ENCODE measurements around the gene MAT1A. TPM values are rescaled to one million over a fixed set of nuclear protein-coding genes. Genes with fewer than 3 reads are reported as not detected.
"Not testable (repeated sequence)": the region's sequence is repeated elsewhere in the genome, so short reads cannot be mapped to it uniquely, and the experiment has no call there.

Gene MAT1A
- total and polyA plus RNA-seq, 2 experiments from 2014 or later = 38.3 to 62.1 TPM

DNA sequence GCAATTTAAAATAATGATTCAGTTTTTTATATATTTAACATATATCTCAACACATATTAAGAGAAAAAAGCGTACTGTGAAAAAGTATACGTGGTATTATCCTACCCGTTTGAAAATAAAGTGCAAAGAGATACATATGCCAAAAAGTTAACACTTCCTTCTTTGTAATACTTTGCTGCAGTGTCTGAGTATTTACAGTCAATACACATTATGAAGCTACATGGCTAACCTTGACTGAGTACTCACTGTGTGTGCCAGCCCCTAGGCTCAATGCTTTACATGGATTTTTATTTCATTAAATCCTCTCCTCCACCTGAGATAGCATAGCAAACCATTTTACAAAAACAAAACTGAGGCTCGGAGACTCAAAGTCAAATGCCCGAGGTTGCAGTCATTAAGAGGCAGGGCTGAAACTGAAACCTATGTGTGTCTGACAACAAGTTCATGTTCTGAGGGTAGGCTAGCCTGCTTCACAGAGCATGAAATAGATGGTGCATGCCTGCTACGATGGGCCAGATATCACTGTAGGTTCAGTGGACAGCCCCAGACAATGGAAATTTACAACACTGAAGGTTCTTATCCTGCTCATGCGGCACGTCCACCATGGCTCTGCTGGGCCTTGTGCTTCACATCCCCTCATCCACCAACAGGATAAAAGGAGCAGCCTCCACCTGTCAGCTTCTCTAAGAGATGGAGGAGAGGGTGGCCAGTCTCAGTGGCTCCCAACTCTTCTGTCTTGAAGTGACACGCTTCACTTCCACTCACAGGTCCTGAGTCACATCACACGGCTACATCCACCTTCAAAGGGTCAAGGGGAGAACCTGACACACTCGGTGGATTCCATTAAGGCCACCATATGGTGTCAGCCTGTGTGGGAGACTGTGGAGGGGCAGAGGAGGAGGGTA lies 54.9 kb downstream of the MAT1A start:
- H3K36me3 ChIP-seq (replicated peaks; ENCODE audit: insufficient read depth, low read depth); H3K27me3 ChIP-seq; H3K9me2 ChIP-seq (replicated peaks; ENCODE audit: insufficient read depth); H3K4me3 ChIP-seq; DNase-seq (ENCODE audit: low spot score); H2AFZ ChIP-seq; H4K20me1 ChIP-seq (ENCODE audit: insufficient read depth, poor library complexity, severe bottlenecking); H3K4me1 ChIP-seq (ENCODE audit: insufficient read depth); H3K27ac ChIP-seq; H3K4me2 ChIP-seq; H3K9me3 ChIP-seq (ENCODE audit: low read depth); H3K79me2 ChIP-seq: not testable (repeated sequence)
- WGBS (ENCODE audit: low lambda C conversion rate, missing lambda C conversion rate) = 85% methylated on average over 11 of the region's 11 CpGs

DNA sequence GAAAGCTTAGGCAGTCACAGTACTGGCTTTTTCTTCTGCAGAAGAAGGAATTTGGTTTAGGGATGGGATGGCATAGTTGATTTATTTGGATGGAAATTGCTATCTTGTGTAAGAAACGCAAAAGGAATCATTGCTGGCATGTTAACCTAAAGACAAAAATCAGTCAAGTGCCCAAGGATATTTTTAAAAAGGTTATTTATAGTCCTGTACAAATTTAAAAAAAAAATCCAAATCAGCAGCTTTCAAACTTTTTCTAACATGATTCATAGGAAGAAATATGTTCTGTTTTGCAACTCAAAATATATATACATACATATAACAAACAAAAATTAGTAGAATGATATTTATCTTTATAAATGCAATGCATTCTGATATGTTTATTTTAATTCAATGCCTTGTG lies 55.6 kb downstream of the MAT1A start:
- H3K9me3 ChIP-seq (ENCODE audit: low read depth); H3K4me2 ChIP-seq; H3K79me2 ChIP-seq; H3K27ac ChIP-seq; H4K20me1 ChIP-seq (ENCODE audit: insufficient read depth, poor library complexity, severe bottlenecking); DNase-seq (ENCODE audit: low spot score); H3K27me3 ChIP-seq; H3K4me1 ChIP-seq (ENCODE audit: insufficient read depth); H3K9me2 ChIP-seq (replicated peaks; ENCODE audit: insufficient read depth); H2AFZ ChIP-seq; H3K4me3 ChIP-seq; H3K36me3 ChIP-seq (replicated peaks; ENCODE audit: insufficient read depth, low read depth): not testable (repeated sequence)
- WGBS (ENCODE audit: low lambda C conversion rate, missing lambda C conversion rate) = 85% methylated on average over 1 of the region's 1 CpG

- H4K20me1 ChIP-seq (ENCODE audit: insufficient read depth, poor library complexity, severe bottlenecking); H3K9me2 ChIP-seq (replicated peaks; ENCODE audit: insufficient read depth); H3K9me3 ChIP-seq (ENCODE audit: low read depth); DNase-seq (ENCODE audit: low spot score); H3K79me2 ChIP-seq; H3K27ac ChIP-seq; H3K4me3 ChIP-seq; H3K27me3 ChIP-seq; H3K4me2 ChIP-seq; H2AFZ ChIP-seq; H3K4me1 ChIP-seq (ENCODE audit: insufficient read depth); H3K36me3 ChIP-seq (replicated peaks; ENCODE audit: insufficient read depth, low read depth): not testable (repeated sequence)
- WGBS (ENCODE audit: low lambda C conversion rate, missing lambda C conversion rate) = 94% methylated on average over 4 of the region's 4 CpGs
Measured at GRCh38 chr10:80226723-80227122, 62.7 kb downstream of the MAT1A start.

DNA sequence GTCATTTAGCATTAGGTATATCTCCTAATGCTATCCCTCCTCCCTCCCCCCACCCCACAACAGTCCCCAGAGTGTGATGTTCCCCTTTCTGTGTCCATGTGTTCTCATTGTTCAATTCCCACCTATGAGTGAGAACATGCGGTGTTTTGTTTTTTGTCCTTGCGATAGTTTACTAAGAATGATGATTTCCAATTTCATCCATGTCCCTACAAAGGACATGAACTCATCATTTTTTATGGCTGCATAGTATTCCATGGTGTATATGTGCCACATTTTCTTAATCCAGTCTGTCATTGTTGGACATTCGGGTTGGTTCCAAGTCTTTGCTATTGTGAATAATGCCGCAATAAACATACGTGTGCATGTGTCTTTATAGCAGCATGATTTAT lies 66.4 kb downstream of the MAT1A start:
- not testable (repeated sequence) for H3K4me3 ChIP-seq; H3K27me3 ChIP-seq; H3K27ac ChIP-seq; H3K36me3 ChIP-seq (replicated peaks; ENCODE audit: insufficient read depth, low read depth); H3K9me2 ChIP-seq (replicated peaks; ENCODE audit: insufficient read depth); H3K4me2 ChIP-seq; H4K20me1 ChIP-seq (ENCODE audit: insufficient read depth, poor library complexity, severe bottlenecking); H3K9me3 ChIP-seq (ENCODE audit: low read depth); H2AFZ ChIP-seq; H3K79me2 ChIP-seq; H3K4me1 ChIP-seq (ENCODE audit: insufficient read depth); DNase-seq (ENCODE audit: low spot score)
- WGBS (ENCODE audit: low lambda C conversion rate, missing lambda C conversion rate) = 100% methylated on average over 2 of the region's 5 CpGs

Other genes with a start within 250 kb of the MAT1A start
- 17.1 and 22.1 TPM in 2 replicates for gene TMEM254, start 211.0 kb downstream of the MAT1A start, total RNA-seq
- 29.6 and 33.7 TPM in 2 replicates for gene TMEM254, start 211.0 kb downstream of the MAT1A start, polyA plus RNA-seq
- 11.4 and 14.8 TPM in 2 replicates for gene PLAC9, start 156.9 kb downstream of the MAT1A start, total RNA-seq
- 83.3 and 92.9 TPM in 2 replicates for gene PLAC9, start 156.9 kb downstream of the MAT1A start, polyA plus RNA-seq
- gene ANXA11, start 84.1 kb downstream of the MAT1A start, total RNA-seq = 88.1 and 92.8 TPM in 2 replicates
- 168 and 184 TPM in 2 replicates for gene ANXA11, start 84.1 kb downstream of the MAT1A start, polyA plus RNA-seq
- not detected in 2 replicates for gene DYDC1, start 67.1 kb upstream of the MAT1A start, total RNA-seq
- not detected in 2 replicates for gene DYDC1, start 67.1 kb upstream of the MAT1A start, polyA plus RNA-seq
- 0.56 and 0.80 TPM in 2 replicates for gene DYDC2, start 67.1 kb upstream of the MAT1A start, total RNA-seq
- 0.72 TPM in 1 of 2 replicates, not detected in the other for gene DYDC2, start 67.1 kb upstream of the MAT1A start, polyA plus RNA-seq
- 159 and 166 TPM in 2 replicates for gene PRXL2A, start 118.9 kb upstream of the MAT1A start, total RNA-seq
- gene PRXL2A, start 118.9 kb upstream of the MAT1A start, polyA plus RNA-seq = 214 and 222 TPM in 2 replicates
- 55.1 and 65.9 TPM in 2 replicates for gene TSPAN14, start 164.7 kb upstream of the MAT1A start, total RNA-seq
- 90.4 and 104 TPM in 2 replicates for gene TSPAN14, start 164.7 kb upstream of the MAT1A start, polyA plus RNA-seq
- gene SH2D4B, start 248.2 kb upstream of the MAT1A start, total RNA-seq = not detected in 2 replicates
- not detected in 2 replicates for gene SH2D4B, start 248.2 kb upstream of the MAT1A start, polyA plus RNA-seq

Data from hepatocyte (in vitro differentiated cells).